HG03135 (cell line): ENCODE data around the gene EDA.

ENCODE experiments used
- ATAC-seq: cut with Tn5 transposase; IDR thresholded peaks from one replicate; pipeline ENCODE4 v1.9.1; 2021; ENCODE audit warnings: mild to moderate bottlenecking, moderate library complexity; ENCODE audit not compliant: unreplicated experiment

The EDA gene

DNA sequence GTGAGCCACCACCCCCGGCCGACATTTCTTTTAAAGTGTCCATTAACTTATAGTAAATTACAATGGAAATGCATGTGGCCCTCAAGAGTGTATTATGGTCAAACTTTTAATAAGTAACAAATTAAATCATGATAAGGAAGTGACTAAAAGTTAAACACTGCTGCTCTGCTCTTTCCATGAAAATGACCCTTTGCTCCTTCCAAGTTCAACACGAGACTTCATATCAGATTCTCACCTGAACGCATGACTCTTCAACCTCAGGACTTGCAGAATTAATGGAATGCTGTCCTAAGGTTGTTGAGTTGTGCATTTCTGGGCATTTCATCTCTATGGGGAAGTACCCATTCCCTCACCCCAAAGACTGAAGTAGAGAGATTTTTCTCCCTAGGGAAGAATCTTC, 406.7 kb downstream of the EDA start:
- no peak for ATAC-seq

DNA sequence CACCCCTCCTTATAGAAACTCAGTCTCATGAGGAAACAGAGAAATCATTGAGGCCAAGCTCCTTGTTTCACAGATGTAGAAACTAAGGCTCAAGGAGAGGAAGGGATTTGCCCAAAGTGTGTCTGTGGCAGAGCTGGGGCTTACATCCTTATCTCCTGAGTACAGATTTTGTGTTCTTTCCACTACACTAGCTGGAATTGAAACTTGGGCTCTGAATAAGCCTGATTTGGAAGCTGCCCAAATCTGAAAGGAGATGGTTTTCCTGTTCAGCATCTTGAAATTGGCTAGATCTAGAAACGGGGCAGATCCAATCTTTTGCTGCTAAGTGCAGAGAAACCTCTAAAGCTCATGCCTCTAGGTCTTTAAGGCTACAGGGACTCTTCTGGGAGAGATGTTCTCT, 409.6 kb downstream of the EDA start:
- no peak for ATAC-seq

DNA sequence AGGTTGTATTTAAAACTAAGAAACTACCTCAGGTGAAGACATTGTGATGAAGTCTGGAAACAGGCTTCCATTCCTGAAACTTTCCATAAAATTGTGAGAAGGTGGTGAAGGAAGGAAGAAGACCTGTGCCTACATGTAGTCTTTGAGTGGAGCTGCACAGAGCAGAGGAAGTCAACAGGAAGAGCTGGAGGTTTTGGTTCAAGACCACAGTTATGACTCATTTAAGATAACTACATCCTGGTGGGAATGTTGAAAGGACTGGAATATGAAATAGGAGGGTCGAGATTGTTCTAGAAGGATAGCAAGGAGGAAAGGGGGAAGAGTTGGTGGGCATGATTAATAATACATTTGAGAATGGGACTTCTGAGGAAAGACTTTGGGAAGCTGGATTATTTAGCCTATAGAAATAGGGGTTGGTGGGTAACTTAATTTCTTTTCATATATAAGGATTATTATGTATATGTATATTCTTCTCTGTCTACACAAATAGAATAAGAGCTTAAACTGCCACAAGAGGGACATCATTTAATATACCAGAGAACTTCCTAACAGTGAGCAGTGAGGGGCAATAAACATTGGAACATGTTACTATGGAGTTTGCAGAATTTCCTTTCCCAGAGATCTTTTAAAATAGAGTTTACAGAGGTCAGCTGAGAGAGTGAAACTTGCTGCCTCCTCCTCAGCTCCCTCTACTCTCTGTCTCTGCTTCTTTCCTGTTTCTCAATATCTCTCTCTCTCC, 410.4 kb downstream of the EDA start:
- ATAC-seq = no peak

DNA sequence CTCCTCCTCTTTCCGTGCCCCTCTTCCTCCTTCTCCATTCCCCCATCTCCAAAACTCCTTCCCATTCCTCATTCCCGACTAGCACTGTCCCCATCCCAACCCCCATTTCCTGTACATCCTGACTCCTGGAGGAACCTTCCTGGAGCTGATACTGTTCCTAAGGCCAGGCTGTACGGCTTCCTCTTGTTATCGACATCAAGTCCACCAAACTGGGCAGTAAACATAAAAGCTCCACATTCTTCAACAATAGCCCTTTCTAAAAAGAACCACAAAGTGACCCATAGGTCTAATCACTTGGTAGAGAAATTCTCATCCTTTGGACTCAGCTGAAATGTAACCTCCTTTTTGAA, 410.9 kb downstream of the EDA start:
- ATAC-seq = no peak

DNA sequence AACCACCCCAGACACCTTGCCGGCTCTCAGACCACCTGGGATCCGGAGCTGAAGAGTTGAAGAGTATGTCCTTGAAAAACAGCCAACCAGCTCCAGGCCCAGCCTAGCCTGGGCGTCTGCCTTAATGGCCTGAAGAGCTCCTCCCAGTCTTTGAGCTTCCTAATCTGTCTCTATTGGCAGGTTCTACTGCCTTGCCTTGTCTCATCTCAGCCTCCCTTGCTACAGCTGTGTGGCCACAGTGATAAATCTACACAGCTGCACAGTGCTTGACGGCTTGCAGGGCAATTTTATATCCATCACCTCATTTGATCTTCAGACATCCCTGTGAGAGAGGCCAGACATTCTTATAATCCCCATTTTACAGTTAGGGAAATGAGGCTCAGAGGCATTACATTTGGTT, 413.9 kb downstream of the EDA start:
- no peak for ATAC-seq

DNA sequence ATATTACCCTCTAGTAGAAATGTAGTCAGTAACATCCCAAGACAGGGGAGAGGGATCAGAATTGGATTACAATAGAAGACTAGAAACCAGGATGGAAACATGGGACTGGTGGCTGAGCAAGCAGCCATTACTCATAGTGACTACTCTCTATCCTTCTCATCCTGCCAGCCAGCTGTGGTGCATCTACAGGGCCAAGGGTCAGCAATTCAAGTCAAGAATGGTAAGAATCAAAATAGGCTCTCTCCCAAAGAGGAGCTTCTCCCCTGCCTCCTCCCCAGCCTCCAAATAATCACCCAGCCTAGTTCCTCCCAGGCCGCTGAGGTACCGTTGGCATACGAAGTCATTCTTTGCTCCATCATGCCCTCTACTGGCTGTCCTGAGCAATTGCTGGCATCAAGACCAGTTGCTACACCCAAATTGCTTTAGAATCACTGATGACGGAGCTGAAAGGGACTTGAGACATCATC, 414.4 kb downstream of the EDA start:
- no peak for ATAC-seq

DNA sequence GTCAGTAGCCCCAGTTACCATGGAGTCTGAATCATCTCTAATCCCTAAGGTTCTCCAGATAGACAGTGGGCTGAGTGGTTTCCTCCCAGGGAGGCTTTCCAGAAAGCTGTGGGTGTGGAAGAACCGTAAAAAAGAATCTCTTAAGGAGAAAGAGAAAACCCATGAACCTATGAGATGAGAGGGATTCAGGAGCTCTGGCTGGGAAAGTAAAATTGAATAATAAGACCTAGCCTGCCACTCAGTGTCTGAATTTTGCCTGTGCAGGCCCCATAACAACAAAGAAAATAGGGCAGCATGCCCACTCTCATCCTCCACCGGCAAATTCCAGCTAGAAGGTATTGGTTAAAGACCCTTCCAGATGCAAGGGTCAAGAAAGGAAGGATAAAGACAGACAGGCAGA, 416.9 kb downstream of the EDA start:
- no peak for ATAC-seq

DNA sequence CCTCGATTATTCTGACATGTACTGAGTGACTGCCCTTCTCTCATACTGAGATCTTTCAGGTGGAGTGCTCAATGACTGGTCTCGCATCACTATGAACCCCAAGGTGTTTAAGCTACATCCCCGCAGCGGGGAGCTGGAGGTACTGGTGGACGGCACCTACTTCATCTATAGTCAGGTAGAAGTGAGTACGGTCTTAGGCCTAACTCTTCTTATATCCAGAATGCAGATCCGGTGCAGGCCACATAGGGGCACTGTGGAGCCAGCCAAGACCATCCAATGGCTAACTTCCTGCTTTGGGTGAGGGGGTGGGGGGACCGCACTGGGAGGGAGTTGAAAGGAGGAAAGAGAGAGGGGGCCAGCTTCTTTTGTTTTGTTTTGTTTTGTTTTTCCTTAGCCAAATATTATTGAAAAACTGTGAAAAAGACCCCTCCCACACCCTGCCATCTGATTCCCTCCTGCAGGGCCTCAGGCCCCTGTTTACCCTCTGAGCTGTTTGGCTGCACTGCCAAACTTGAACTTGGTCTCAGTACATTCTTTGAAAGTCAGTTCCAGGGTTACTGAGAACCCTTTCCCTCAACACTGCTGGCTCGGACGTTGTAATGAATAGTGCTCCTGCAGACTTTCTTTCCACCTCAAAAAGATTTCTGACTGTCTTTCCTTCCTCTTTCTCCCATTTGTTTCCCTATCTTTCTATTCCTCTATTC, 417.6 kb downstream of the EDA start:
- ATAC-seq = peak; percentile 58

DNA sequence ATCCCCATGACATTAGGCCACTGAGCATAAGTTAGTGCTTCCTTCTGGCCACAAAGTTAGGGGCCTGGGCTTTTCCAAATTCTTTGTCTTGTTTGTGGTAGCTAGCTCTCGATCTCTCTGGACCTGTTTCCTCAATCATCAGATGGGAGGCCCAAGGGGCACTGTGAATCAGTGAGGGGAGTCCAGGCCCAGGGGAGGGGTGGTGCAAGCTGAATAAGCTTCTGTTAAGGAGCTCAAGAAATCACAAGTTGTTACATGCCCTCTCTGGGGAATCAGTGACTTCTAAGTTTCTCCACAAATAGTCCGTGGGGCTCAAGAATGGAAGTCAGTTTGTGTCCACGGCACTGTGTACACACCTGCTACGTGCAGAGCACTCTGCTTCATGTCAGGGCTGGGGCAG, 418.7 kb downstream of the EDA start:
- no peak for ATAC-seq

DNA sequence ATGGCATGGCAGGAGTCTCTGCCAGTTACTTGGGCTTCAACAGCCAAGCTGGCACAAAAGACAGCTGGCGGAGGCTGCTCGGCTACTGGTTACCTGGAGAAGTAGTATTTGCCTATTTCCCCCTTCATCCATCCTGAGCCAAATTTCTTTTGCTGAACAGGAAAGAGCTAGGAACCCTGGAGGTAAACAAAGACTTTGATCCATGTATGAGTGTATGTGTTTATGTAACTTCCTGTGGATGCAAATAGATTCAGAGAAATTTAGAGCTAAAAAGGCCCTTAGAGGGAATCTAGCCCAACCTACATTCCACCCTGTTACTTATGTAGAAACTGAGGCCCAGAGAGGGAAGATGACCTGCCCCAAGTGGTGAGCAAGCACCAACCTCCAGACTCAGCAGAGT, 422.6 kb downstream of the EDA start:
- no peak for ATAC-seq

DNA sequence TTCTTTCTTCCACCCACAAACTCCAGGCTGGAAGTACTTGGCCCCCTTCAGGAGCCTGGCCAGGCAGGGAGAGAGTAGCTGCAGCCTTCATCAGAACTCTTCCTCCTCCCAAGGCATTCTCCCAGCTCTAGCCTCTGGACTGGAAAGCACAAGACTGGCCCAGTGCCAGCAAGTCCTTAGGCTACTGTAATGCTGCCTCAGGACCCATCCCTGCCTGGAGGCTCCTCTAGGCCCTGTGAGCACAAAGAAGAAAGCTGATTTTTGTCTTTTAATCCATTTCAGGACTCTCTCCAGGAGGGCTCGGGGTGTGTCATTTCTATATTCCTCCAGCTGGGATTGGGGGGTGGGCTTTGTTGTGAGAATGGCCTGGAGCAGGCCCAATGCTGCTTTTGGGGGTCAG, 423.0 kb downstream of the EDA start:
- no peak for ATAC-seq

DNA sequence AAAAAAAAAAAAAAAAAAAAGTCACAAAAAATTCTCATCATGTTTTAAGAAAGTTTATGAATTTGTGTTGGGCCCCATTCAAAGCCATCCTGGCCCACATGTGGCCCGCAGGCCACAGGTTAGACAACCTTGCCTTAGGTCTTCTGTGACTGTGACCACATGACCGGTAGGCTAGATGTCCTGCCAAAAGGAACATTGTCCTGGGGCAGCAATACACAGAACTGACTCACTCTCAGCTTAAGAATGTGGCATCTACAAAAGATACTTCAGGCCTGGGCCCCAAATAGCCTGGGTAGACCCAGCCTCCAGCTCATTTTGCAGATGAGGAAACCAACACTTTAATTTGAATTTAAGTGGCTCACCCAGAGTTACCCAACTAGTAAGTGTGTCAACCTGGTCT, 423.8 kb downstream of the EDA start:
- no peak for ATAC-seq

DNA sequence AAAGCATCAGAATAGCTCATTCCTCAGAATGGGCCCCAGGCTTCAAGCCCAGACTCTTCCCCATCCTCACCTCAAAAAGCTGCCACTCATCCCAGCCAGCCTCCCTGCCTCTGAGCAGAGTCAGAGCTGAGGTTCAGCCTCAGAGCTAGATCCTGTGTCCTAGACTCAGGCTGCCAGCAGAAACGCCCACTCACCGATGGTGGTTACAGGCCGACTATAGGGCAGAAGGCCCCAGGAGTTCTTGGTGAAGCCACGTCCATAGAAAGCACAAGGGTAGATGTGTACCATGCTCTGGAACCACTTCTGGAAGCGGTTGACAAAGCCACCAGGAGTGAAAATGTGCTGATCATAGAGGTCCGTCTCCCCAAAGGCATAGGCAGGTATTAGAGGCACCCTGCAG, 426.1 kb downstream of the EDA start:
- no peak for ATAC-seq

DNA sequence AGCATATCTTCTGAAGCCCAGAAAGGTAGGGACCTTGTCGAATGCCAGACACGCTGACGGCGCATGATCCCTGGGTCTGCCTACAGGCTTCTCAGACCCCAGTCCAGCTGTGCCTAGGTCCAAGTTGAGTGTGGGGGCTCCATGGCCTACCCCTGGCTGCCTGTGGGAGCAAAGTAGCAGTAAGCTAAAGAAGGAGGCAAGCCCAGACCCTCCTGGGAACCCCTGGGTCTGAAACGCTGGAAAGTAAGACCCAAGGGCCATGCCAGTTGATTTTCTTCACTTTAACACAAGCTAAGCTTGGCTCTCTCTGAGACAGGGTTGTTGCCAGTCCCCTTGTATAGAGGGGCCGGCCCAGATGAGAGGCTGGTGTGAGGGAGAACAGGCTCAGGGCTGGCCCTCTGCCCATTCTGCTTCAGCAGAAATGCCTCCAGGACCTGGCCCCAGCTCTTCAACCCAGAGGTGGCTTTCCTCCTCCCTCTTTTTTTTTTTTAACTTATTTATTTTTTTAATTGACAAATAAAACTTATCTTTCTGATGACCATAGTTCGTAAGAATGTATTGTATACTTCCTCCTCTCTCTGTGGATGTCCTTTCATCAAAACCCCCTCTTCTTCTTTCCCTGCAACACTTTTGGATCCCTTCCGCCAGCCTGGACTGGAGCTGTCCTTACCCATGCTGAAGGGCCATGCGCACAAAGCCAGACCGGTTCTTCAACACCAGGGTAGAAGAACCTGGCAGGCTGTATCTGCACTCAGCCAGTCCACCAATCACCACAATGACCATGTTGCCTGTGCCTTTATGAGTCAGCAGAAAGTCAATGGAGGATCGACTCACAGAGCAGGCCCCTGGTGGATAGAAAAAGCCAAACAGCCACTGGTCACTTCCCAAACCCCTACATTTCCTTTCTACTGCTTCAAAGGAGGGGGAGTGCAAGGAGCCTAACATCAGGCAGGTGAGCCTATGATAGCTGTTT, 426.8 kb downstream of the EDA start:
- ATAC-seq = no peak

DNA sequence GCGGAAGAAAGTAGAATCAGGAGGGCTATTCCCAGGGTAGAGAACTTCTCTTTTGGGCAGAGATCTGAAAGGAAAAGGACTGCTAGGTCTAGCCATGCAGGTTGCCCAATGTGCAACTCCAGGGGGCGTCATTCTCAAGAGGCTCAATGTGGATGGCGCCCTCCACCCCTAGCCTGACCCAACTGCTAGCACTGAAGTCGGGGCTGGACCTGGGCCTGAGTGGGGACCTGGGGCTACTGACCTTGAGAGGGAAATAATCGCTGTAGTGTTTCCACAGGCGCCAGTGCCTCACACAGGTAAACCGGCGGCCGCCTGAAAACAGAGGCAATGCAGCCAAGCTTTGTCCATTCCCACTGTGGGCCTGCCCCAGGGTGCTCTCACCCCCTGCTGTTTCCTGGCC, 427.8 kb downstream of the EDA start:
- ATAC-seq = no peak

DNA sequence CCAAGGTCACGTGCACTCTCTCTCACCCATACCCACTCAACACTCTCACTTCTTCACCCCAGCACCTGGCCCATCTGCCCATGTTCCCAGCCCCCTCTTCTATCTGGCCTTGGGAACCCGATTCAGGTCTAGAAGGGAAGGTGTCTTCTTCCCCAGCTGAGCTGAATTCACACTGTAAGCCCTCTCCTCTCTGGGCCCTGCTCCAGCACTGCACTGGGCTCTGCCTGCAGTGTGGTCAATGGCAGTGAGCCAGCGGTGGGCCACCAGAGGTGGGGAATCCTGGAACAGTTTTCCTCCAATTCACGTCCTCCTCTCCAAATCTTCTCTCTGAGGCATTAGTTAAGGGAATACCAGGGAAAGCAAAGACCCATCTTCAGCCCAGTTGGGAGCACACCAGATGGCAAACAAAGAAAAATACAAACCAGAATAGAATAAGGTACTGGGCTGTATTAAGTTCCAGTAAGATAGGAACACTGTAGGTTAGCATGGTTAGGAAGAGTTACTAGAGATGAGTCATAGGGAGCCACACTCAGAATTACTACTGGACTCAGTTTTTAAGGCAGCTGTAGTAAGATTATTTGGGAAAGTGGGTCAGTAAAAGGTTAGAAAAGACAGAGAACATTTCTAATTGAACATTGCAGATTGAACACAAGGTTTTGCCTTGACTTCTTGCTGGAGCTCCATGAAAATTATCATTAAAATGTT, 428.8 kb downstream of the EDA start:
- no peak for ATAC-seq

DNA sequence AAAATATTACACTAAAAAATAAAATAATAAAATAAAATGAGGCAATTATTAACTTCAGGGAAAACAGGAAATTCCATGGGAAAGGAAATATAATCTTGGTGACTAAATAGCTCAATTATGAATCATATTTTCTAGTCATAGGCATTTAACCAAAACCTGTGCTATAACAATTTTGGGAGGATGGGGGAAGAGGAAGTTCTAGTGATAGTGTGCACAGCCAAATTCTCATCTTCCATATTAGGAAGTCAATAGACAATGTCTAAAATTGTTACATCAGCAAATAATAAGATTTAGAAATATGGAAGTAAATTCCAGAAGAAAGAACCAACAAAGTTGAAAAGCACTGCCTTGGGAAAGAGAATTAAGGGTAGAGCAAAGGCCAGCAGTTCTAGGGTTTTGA, 431.1 kb downstream of the EDA start:
- no peak for ATAC-seq

DNA sequence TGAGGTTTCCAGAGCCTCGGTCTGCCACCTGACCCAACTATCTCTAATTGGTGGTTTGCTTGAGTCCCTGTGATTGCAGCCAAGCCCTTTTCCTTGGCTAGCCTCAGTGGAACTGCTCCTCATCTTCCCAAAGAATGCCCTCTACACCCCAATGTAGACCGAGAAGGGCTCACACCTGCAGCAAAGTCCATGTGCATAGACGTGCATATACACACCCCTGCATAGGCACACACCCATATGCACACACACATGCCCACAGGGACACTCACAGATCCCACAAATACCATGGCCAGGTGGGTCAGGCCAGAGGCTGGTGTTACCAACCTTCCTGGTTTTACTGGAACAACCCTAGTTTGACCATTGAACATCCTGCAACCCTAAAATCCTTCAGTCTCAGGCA, 433.5 kb downstream of the EDA start:
- no peak for ATAC-seq

DNA sequence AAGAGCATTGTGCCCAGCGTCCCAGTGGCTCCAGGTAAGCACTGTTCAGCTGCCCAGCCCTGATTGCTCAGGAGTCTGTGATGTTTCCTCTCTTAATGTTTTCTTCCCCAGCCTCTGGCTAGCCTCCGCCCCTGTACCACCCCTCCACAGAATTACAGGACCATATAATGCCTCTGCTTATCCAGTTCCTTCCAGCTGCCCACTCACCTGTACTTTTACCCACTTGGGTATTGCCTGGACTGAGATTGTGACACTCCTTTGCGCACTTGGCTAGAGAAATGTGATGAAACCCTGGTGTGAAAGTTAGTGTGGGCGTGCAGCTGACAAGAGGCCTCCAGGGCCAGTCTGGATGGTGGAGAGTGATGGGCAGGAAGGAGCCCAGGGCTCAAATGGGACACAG, 434.0 kb downstream of the EDA start, which contains the start of gene AWAT2:
TSS of gene AWAT2 (minus strand) at position 14 of the 400 bp plus-strand sequence. CDS start at position 8, 6 bp downstream.
- ATAC-seq = no peak

DNA sequence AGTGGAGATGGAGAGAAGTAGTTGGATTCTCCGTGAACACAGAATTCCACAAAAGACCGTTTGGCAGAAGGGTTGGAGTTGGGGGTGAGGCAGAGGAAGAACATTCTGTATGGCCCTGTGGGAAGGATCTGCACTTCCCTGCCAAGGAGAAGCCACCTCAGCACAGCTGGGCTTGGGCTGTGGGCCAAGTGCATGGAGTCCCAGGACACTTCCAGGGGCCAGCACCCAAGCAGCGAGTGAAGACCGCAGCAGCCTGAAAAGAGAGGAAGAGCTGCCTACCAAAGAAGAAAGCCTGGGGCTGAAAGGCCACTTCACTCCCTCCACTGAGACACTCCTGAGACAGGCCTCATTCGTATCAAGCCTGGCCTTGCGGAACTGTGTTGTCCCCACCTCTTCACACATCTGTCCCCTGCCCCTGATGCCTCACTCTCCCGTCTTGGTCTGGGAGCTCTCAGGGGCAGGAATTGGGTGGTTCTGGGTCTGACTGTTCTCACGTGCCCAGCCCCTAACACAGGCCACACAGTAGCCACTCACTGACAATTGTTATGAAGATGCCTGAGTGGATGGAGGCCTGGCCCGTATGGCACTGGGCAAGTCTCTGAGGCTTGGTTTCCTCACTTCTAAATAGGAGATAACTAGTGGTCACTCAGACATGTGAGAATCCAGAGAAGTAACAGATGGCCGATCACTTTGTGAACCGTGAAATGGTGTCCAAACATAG, 437.1 kb downstream of the EDA start:
- ATAC-seq = no peak
